Neural cell (in vitro differentiated cells): ENCODE measurements around the gene SLC22A6. TPM values are rescaled to one million over a fixed set of nuclear protein-coding genes. Genes with fewer than 3 reads are reported as not detected.

Experiments
- H2AFZ ChIP-seq: fragments of 200-600, 300-800 bp; sonication (generic), shearing (Covaris generic); 2 replicates; pipeline ENCODE4 v1.6.0; 2014; ENCODE audit warnings: low read depth, mild to moderate bottlenecking, antibody characterized with exemption, low read length, moderate library complexity
- H3F3A ChIP-seq: fragments of 200-600 bp; shearing (Covaris generic); 2 replicates; pipeline ENCODE4 v1.6.1; 2016; ENCODE audit warnings: mild to moderate bottlenecking, moderate library complexity, mixed read lengths, antibody characterized with exemption, low read length; ENCODE audit not compliant: insufficient read depth, poor library complexity, severe bottlenecking
- H3K27ac ChIP-seq: fragments of 200-600, 300-800 bp; sonication (generic), shearing (Covaris generic); 2 replicates; pipeline ENCODE4 v1.5.1; 2014; ENCODE audit warnings: mild to moderate bottlenecking, low read length, moderate library complexity
- H3K27me3 ChIP-seq: fragments of 300-800, 200-600 bp; sonication (generic), shearing (Covaris generic); 2 replicates; pipeline ENCODE4 v1.6.0; 2014; ENCODE audit warnings: mild to moderate bottlenecking, low read depth, low read length, moderate library complexity; ENCODE audit not compliant: insufficient read depth
- H3K36me3 ChIP-seq: fragments of 300-800, 200-600 bp; sonication (generic), shearing (Covaris generic); 2 replicates; pipeline ENCODE4 v1.5.1; 2014; ENCODE audit warnings: mild to moderate bottlenecking, antibody characterized with exemption, low read length, moderate library complexity; ENCODE audit not compliant: insufficient read depth
- H3K4me2 ChIP-seq: fragments of 300-800, 200-600 bp; sonication (generic), shearing (Covaris generic); 2 replicates; pipeline ENCODE4 v1.6.0; 2014; ENCODE audit warnings: mild to moderate bottlenecking, low read length
- H3K4me3 ChIP-seq: fragments of 300-800, 200-600 bp; sonication (generic), shearing (Covaris generic); 2 replicates; pipeline ENCODE4 v1.5.1; 2014; ENCODE audit warnings: mild to moderate bottlenecking, low read length, moderate library complexity
- H3K79me2 ChIP-seq: fragments of 200-600 bp; shearing (Covaris generic); replicated peaks from 2 replicates; pipeline ENCODE4 v1.6.0; 2014; ENCODE audit warnings: mild to moderate bottlenecking, low read length, moderate library complexity; ENCODE audit not compliant: insufficient read depth
- H3K9ac ChIP-seq: fragments of 300-800, 200-600 bp; sonication (generic), shearing (Covaris generic); 2 replicates; pipeline ENCODE4 v1.6.1; 2016; ENCODE audit warnings: mild to moderate bottlenecking, low read length, mixed read lengths
- H3K9me2 ChIP-seq: fragments of 200-600 bp; shearing (Covaris generic); 2 replicates; pipeline ENCODE4 v1.6.1; 2016; ENCODE audit warnings: mild to moderate bottlenecking, low read length, mixed read lengths; ENCODE audit not compliant: insufficient read depth
- H3K9me3 ChIP-seq: fragments of 200-600, 300-800 bp; sonication (generic), shearing (Covaris generic); 2 replicates; pipeline ENCODE4 v1.6.1; 2016; ENCODE audit warnings: mild to moderate bottlenecking, mixed run types, low read length, moderate library complexity, mixed read lengths
- H4K20me1 ChIP-seq: fragments of 200-600 bp; shearing (Covaris generic); 2 replicates; pipeline ENCODE4 v1.6.1; 2016; ENCODE audit warnings: mild to moderate bottlenecking, mixed run types; ENCODE audit not compliant: insufficient read depth
- EP300 ChIP-seq: fragments of 450-650 bp; conservative IDR thresholded peaks from 2 replicates; pipeline ENCODE4 v1.6.1; 2014; ENCODE audit warnings: antibody characterized with exemption, mild to moderate bottlenecking, moderate library complexity; ENCODE audit not compliant: poor library complexity, severe bottlenecking
- EZH2 ChIP-seq: fragments of 200-600, 300-800 bp; shearing (Covaris generic), sonication (generic); IDR thresholded peaks from 2 replicates; pipeline ENCODE4 v1.6.1; 2014; ENCODE audit warnings: antibody characterized with exemption, low read length, borderline replicate concordance, mild to moderate bottlenecking; ENCODE audit not compliant: insufficient read depth, poor library complexity, severe bottlenecking
- MXI1 ChIP-seq: fragments of 450-650 bp; conservative IDR thresholded peaks from 2 replicates; pipeline ENCODE4 v1.6.1; 2014; ENCODE audit warnings: antibody characterized with exemption, mild to moderate bottlenecking; ENCODE audit not compliant: poor library complexity, severe bottlenecking
- POLR2AphosphoS5 ChIP-seq: IDR thresholded peaks from 2 replicates; pipeline ENCODE4 v1.6.1; 2012
- RAD21 ChIP-seq: fragments of 450-650 bp; conservative IDR thresholded peaks from 2 replicates; pipeline ENCODE4 v1.6.1; 2014; ENCODE audit warnings: antibody characterized with exemption, mild to moderate bottlenecking, moderate library complexity
- REST ChIP-seq: IDR thresholded peaks from 2 replicates; pipeline ENCODE4 v1.6.1; 2012; ENCODE audit warnings: borderline replicate concordance
- SMC3 ChIP-seq: fragments of 450-650 bp; conservative IDR thresholded peaks from 2 replicates; pipeline ENCODE4 v1.6.1; 2014; ENCODE audit warnings: antibody characterized with exemption, mild to moderate bottlenecking, moderate library complexity; ENCODE audit not compliant: poor library complexity
- TAF1 ChIP-seq: IDR thresholded peaks from 2 replicates; pipeline ENCODE4 v1.6.1; 2012; ENCODE audit warnings: low read depth
- polyA plus RNA-seq: library from polyadenylated mRNA; depleted of rRNA; stranded (reverse); fragments of >200 nt; gene quantifications from 2 replicates; pipeline ENCODE4 v1.2.3, GENCODE V29; 2014
- TF ChIP-seq, protein P1 (sequence below): fragments of 450-650 bp; IDR thresholded peaks from 2 replicates; pipeline ENCODE4 v1.5.1; 2014; ENCODE audit warnings: antibody characterized with exemption, mild to moderate bottlenecking, moderate library complexity; ENCODE audit not compliant: poor library complexity, severe bottlenecking

Gene SLC22A6
- polyA plus RNA-seq, 1 donor from 2014 or later, result not detected

DNA sequence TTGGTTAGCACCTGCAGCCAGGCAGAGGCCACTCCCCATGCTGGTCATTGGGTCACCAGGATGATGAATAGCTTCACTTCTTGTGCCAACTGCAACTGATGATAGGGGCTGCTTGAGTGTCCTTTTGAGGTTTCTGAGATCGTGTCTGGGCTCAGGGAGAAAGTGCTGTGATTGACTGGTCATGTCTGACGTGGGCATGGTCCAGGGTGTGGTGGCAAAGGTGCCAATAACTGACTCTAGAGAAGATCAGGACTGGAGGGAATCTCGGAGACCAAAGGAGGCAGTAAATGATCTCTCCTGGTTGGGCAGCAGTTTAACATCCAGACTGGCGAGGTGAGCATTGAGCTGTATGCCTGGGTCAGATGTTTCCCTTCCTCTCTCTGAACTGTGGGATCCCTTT lies 10.0 kb upstream of the SLC22A6 start:
- Histone ChIP-seq H4K20me1 (no peaks in the 10 kb centered on the region), H3K4me2 (no peak overlapping the region), H3K79me2 (no peaks in the 10 kb centered on the region), H3K9me3 (no peaks in the 10 kb centered on the region), H2AFZ (no peak overlapping the region), H3K27me3 (no peaks in the 10 kb centered on the region), H3K4me3 (no peak overlapping the region), H3K36me3 (no peaks in the 10 kb centered on the region), H3K9ac (no peak overlapping the region), H3F3A (no peaks in the 10 kb centered on the region), H3K9me2 (no peaks in the 10 kb centered on the region), H3K27ac (no peak overlapping the region)
- TF ChIP-seq RAD21 (no peak), EZH2 (no peak), POLR2AphosphoS5 (no peak), EP300 (no peak), TAF1 (no peak), MXI1 (no peak), REST (no peak), SMC3 (no peak)
- TF ChIP-seq, protein P1, sequence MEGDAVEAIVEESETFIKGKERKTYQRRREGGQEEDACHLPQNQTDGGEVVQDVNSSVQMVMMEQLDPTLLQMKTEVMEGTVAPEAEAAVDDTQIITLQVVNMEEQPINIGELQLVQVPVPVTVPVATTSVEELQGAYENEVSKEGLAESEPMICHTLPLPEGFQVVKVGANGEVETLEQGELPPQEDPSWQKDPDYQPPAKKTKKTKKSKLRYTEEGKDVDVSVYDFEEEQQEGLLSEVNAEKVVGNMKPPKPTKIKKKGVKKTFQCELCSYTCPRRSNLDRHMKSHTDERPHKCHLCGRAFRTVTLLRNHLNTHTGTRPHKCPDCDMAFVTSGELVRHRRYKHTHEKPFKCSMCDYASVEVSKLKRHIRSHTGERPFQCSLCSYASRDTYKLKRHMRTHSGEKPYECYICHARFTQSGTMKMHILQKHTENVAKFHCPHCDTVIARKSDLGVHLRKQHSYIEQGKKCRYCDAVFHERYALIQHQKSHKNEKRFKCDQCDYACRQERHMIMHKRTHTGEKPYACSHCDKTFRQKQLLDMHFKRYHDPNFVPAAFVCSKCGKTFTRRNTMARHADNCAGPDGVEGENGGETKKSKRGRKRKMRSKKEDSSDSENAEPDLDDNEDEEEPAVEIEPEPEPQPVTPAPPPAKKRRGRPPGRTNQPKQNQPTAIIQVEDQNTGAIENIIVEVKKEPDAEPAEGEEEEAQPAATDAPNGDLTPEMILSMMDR, result no peak

DNA sequence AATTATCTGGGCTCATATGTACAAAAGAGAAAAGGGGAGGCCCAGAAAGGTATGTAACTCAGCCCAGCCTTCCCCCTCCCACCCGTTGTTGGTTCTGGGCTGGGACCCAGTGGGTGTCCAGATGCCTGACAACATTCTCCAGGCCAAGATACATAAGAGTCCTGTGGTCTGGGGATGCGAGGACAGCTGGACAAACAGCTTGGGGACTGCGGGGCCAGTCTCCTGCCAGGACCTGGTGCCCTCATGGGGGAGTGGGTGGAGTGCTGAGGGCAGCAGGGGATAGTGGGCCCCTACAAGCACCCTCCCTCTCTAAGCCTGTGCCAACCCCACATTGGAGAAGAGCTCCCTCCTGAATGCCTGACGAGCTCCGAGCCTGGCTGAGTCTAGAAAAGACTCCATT lies 3.5 kb upstream of the SLC22A6 start:
- Histone ChIP-seq H3K36me3 (no peaks in the 10 kb centered on the region), H3K27me3 (no peaks in the 10 kb centered on the region), H4K20me1 (no peaks in the 10 kb centered on the region), H3K79me2 (no peaks in the 10 kb centered on the region), H3K9me3 (no peaks in the 10 kb centered on the region), H3K27ac (no peak overlapping the region), H3K9me2 (no peaks in the 10 kb centered on the region), H3K4me3 (no peak overlapping the region), H3K4me2 (no peak overlapping the region), H3K9ac (no peak overlapping the region), H2AFZ (no peak overlapping the region), H3F3A (no peaks in the 10 kb centered on the region)
- TF ChIP-seq MXI1, result no peak
- TF ChIP-seq, protein P1, result no peak
- TF ChIP-seq EZH2, result no peak
- no peak for TF ChIP-seq SMC3
- no peak for TF ChIP-seq RAD21
- TF ChIP-seq POLR2AphosphoS5, result no peak
- TF ChIP-seq TAF1, result no peak
- TF ChIP-seq REST, result no peak
- no peak for TF ChIP-seq EP300
